Activated T-cell treated with anti-CD3 and anti-CD28 coated beads, Interleukin-2, amount 50 U/mL, for 4 hours (primary cell): ENCODE data around the gene FZD2. TPM values are rescaled to one million over a fixed set of nuclear protein-coding genes. Genes with fewer than 3 reads are reported as not detected.
"Not testable (repeated sequence)": the region's sequence is repeated elsewhere in the genome, so short reads cannot be mapped to it uniquely, and the experiment has no call there.

Experiments
- ATAC-seq, 2 donors: fragments of 200-7000 bp; cut with Tn5 transposase; one replicate each; pipeline ENCODE4 v1.10.0; 2021
- DNase-seq: peaks from one replicate; pipeline ENCODE4 v3.0.0-alpha.2; 2020
- H3K27me3 Mint-ChIP-seq: one replicate; pipeline ENCODE4 v1.8.0; 2021; ENCODE audit warnings: low read depth, mixed read lengths
- H3K36me3 Mint-ChIP-seq: one replicate; pipeline ENCODE4 v1.8.0; 2022; ENCODE audit warnings: mixed read lengths; ENCODE audit not compliant: insufficient read depth
- H3K4me1 Mint-ChIP-seq: one replicate; pipeline ENCODE4 v1.8.0; 2021; ENCODE audit warnings: low read depth, mixed read lengths
- H3K4me3 Mint-ChIP-seq: one replicate; pipeline ENCODE4 v1.8.0; 2021; ENCODE audit warnings: mild to moderate bottlenecking, moderate library complexity, mixed read lengths
- H3K9me3 Mint-ChIP-seq: one replicate; pipeline ENCODE4 v1.8.0; 2021; ENCODE audit warnings: mixed read lengths
- total RNA-seq, 3 donors: library from RNA; stranded (reverse); gene quantifications; one replicate each; pipeline ENCODE4 v1.2.1, GENCODE V29; 2021

The FZD2 gene
- total RNA-seq, 3 donors from 2014 or later = 0.08 TPM; not detected in 2

GRCh38 chr17:44585315-44585714 is 28.0 kb downstream of the FZD2 start:
- Mint-ChIP-seq H3K4me1 (no peaks in the 10 kb centered on the region), H3K36me3 (no peaks in the 10 kb centered on the region), H3K4me3 (no peak overlapping the region), H3K27me3 (peaks cover 18% of the 10 kb centered on the region), H3K9me3 (no peaks in the 10 kb centered on the region)
- DNase-seq (no peak), ATAC-seq (peak in 1 of 2 donors; percentile 40)

- Mint-ChIP-seq H3K36me3 (no peaks in the 10 kb centered on the region), H3K27me3 (peaks cover 10% of the 10 kb centered on the region), H3K9me3 (no peaks in the 10 kb centered on the region), H3K4me3 (no peak overlapping the region), H3K4me1 (no peaks in the 10 kb centered on the region)
- no peak for DNase-seq
- no peak for ATAC-seq
Observed at GRCh38 chr17:44587339-44587738, 30.1 kb downstream of the FZD2 start.

GRCh38 chr17:44589316-44590071 is 32.2 kb downstream of the FZD2 start:
- Mint-ChIP-seq H3K4me3 (no peak overlapping the region), H3K36me3 (no peaks in the 10 kb centered on the region), H3K4me1 (no peaks in the 10 kb centered on the region), H3K9me3 (no peaks in the 10 kb centered on the region), H3K27me3 (peaks cover 11% of the 10 kb centered on the region)
- no peak for ATAC-seq
- no peak for DNase-seq

GRCh38 chr17:44590072-44590462 is 32.8 kb downstream of the FZD2 start:
- not testable (repeated sequence) for H3K36me3 Mint-ChIP-seq, H3K4me1 Mint-ChIP-seq, H3K9me3 Mint-ChIP-seq, H3K4me3 Mint-ChIP-seq, ATAC-seq, DNase-seq
- peaks cover 11% of the 10 kb centered on the region for H3K27me3 Mint-ChIP-seq

- peaks cover 12% of the 10 kb centered on the region for H3K27me3 Mint-ChIP-seq
- H3K4me3 Mint-ChIP-seq, H3K4me1 Mint-ChIP-seq, ATAC-seq, H3K9me3 Mint-ChIP-seq, H3K36me3 Mint-ChIP-seq, DNase-seq: not testable (repeated sequence)
Observed at GRCh38 chr17:44590762-44591161, 33.5 kb downstream of the FZD2 start.

- ATAC-seq (no peak), DNase-seq (no peak)
- Mint-ChIP-seq H3K36me3 (no peaks in the 10 kb centered on the region), H3K27me3 (peaks cover 15% of the 10 kb centered on the region), H3K4me1 (no peaks in the 10 kb centered on the region), H3K4me3 (no peak overlapping the region), H3K9me3 (no peaks in the 10 kb centered on the region)
Observed at GRCh38 chr17:44591206-44591605, 33.9 kb downstream of the FZD2 start.

GRCh38 chr17:44593156-44593555 is 35.9 kb downstream of the FZD2 start:
- no peaks in the 10 kb centered on the region for H3K4me1 Mint-ChIP-seq
- H3K4me3 Mint-ChIP-seq = no peak overlapping the region
- H3K36me3 Mint-ChIP-seq = no peaks in the 10 kb centered on the region
- DNase-seq (no peak), ATAC-seq (no peak)
- no peaks in the 10 kb centered on the region for H3K9me3 Mint-ChIP-seq
- H3K27me3 Mint-ChIP-seq = peaks cover 21% of the 10 kb centered on the region

GRCh38 chr17:44595216-44595775 is 38.0 kb downstream of the FZD2 start:
- Mint-ChIP-seq H3K9me3 (no peaks in the 10 kb centered on the region), H3K4me3 (no peak overlapping the region), H3K36me3 (no peaks in the 10 kb centered on the region), H3K4me1 (no peaks in the 10 kb centered on the region), H3K27me3 (peaks cover 21% of the 10 kb centered on the region)
- ATAC-seq = no peak
- DNase-seq = no peak

- no peaks in the 10 kb centered on the region for H3K36me3 Mint-ChIP-seq
- no peaks in the 10 kb centered on the region for H3K9me3 Mint-ChIP-seq
- no peaks in the 10 kb centered on the region for H3K4me1 Mint-ChIP-seq
- DNase-seq (no peak), ATAC-seq (no peak)
- peaks cover 25% of the 10 kb centered on the region for H3K27me3 Mint-ChIP-seq
- H3K4me3 Mint-ChIP-seq = no peak overlapping the region
Observed at GRCh38 chr17:44598329-44598728, 41.0 kb downstream of the FZD2 start.

GRCh38 chr17:44598932-44599297 is 41.6 kb downstream of the FZD2 start:
- ATAC-seq = no peak
- H3K4me1 Mint-ChIP-seq = no peaks in the 10 kb centered on the region

GRCh38 chr17:44599298-44600175 is 42.3 kb downstream of the FZD2 start:
- Mint-ChIP-seq H3K27me3 (peaks cover 22% of the 10 kb centered on the region), H3K9me3 (no peaks in the 10 kb centered on the region), H3K36me3 (no peaks in the 10 kb centered on the region), H3K4me3 (no peak overlapping the region), H3K4me1 (no peaks in the 10 kb centered on the region)
- ATAC-seq = no peak
- no peak for DNase-seq

More at GRCh38 chr17:44598932-44599297, 41.6 kb downstream of the FZD2 start:
- no peak overlapping the region for H3K4me3 Mint-ChIP-seq
- H3K27me3 Mint-ChIP-seq = peaks cover 22% of the 10 kb centered on the region
- H3K36me3 Mint-ChIP-seq = no peaks in the 10 kb centered on the region
- H3K9me3 Mint-ChIP-seq = no peaks in the 10 kb centered on the region
- no peak for DNase-seq

GRCh38 chr17:44601539-44601938 is 44.3 kb downstream of the FZD2 start:
- ATAC-seq = no peak
- no peaks in the 10 kb centered on the region for H3K4me1 Mint-ChIP-seq
- H3K27me3 Mint-ChIP-seq = peaks cover 17% of the 10 kb centered on the region
- no peak overlapping the region for H3K4me3 Mint-ChIP-seq
- no peaks in the 10 kb centered on the region for H3K36me3 Mint-ChIP-seq
- no peaks in the 10 kb centered on the region for H3K9me3 Mint-ChIP-seq
- DNase-seq = no peak

- H3K27me3 Mint-ChIP-seq = peaks cover 17% of the 10 kb centered on the region
- H3K36me3 Mint-ChIP-seq = no peaks in the 10 kb centered on the region
- DNase-seq (no peak), ATAC-seq (no peak)
- H3K9me3 Mint-ChIP-seq = no peaks in the 10 kb centered on the region
- H3K4me3 Mint-ChIP-seq = no peak overlapping the region
- no peaks in the 10 kb centered on the region for H3K4me1 Mint-ChIP-seq
Observed at GRCh38 chr17:44601973-44602372, 44.7 kb downstream of the FZD2 start.

- Mint-ChIP-seq H3K4me3 (no peak overlapping the region), H3K27me3 (peaks cover 17% of the 10 kb centered on the region), H3K36me3 (no peaks in the 10 kb centered on the region), H3K4me1 (no peaks in the 10 kb centered on the region), H3K9me3 (no peaks in the 10 kb centered on the region)
- DNase-seq (no peak), ATAC-seq (no peak)
Observed at GRCh38 chr17:44602390-44602789, 45.1 kb downstream of the FZD2 start.
